Fibroblast of lung (primary cell): ENCODE measurements around the gene PIGH.

Source experiments
- EZH2 ChIP-seq: IDR thresholded peaks from 2 replicates; pipeline ENCODE4 v1.5.1; 2012; ENCODE audit warnings: low read length, control low read depth, mild to moderate bottlenecking; ENCODE audit errors: missing control alignments
- TF ChIP-seq, protein P1 (sequence below), 2 donors: IDR thresholded peaks in 1 of 2; conservative IDR thresholded peaks in 1 of 2; 1 replicate in 1 of 2; 2 replicates in 1 of 2; pipeline ENCODE4 v1.5.1; 2011 to 2012; ENCODE audit warnings: low read length in 2 of 2, control low read depth in 1 of 2, inconsistent platforms in 1 of 2, low read depth in 1 of 2, mild to moderate bottlenecking in 1 of 2

GRCh38 chr14:67557656-67558055 is 42.4 kb downstream of the PIGH start:
- TF ChIP-seq, protein P1, sequence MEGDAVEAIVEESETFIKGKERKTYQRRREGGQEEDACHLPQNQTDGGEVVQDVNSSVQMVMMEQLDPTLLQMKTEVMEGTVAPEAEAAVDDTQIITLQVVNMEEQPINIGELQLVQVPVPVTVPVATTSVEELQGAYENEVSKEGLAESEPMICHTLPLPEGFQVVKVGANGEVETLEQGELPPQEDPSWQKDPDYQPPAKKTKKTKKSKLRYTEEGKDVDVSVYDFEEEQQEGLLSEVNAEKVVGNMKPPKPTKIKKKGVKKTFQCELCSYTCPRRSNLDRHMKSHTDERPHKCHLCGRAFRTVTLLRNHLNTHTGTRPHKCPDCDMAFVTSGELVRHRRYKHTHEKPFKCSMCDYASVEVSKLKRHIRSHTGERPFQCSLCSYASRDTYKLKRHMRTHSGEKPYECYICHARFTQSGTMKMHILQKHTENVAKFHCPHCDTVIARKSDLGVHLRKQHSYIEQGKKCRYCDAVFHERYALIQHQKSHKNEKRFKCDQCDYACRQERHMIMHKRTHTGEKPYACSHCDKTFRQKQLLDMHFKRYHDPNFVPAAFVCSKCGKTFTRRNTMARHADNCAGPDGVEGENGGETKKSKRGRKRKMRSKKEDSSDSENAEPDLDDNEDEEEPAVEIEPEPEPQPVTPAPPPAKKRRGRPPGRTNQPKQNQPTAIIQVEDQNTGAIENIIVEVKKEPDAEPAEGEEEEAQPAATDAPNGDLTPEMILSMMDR (conservative IDR thresholded peaks at IDR 0.05 in 1 of 2, IDR thresholded peaks at IDR 0.05 in 1 of 2; ENCODE audit: low read depth in 1 of 2, low read length in 2 of 2) = no peak
- TF ChIP-seq EZH2 = no peak
